PC-3 (cell line): ENCODE data around the gene ZNF862.

Experiments
- EZH2 ChIP-seq: fragments of 300-600 bp; sonication (generic); IDR thresholded peaks from one replicate; pipeline ENCODE4 v1.6.1; 2017; ENCODE audit warnings: antibody characterized with exemption, mild to moderate bottlenecking, low read length; ENCODE audit not compliant: unreplicated experiment
- EZH2phosphoT487 ChIP-seq: fragments of 300-600 bp; sonication (generic); IDR thresholded peaks from 2 replicates; pipeline ENCODE4 v1.6.1; 2018; ENCODE audit warnings: mild to moderate bottlenecking, antibody characterized with exemption, low read length, borderline replicate concordance
- TF ChIP-seq, protein P1 (sequence below): fragments of 300-600 bp; sonication (generic); conservative IDR thresholded peaks from 2 replicates; pipeline ENCODE4 v1.5.1; 2017; ENCODE audit warnings: antibody characterized with exemption, low read depth, mild to moderate bottlenecking, low read length

DNA sequence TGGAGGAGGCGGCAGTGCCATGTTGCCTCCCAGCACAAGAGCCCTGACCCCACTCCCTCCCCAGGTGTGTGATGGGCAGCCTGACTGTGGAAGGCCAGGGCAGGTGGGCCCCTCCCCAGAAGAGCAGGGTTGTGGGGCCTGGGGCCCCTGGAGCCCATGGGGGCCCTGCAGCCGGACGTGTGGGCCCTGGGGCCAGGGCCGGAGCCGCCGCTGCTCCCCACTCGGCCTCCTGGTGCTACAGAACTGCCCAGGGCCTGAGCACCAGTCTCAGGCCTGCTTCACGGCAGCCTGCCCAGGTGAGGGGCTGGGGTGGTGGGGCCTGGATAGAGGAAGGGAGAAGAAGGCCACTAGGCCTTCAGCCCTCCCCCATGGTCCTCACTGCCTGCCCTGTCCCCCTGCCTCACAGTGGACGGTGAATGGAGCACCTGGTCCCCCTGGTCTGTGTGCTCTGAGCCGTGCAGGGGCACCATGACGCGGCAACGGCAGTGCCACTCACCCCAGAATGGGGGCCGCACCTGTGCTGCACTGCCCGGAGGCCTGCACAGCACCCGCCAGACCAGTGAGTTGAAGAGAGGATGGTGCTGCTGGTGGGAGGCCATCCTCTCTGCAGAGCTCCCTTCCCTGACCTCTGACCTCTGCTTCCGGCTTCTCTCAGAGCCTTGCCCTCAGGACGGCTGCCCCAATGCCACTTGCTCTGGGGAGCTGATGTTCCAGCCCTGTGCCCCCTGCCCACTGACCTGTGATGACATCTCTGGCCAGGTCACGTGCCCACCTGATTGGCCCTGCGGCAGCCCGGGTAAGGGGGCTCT lies 46.6 kb upstream of the ZNF862 start:
- TF ChIP-seq, protein P1, sequence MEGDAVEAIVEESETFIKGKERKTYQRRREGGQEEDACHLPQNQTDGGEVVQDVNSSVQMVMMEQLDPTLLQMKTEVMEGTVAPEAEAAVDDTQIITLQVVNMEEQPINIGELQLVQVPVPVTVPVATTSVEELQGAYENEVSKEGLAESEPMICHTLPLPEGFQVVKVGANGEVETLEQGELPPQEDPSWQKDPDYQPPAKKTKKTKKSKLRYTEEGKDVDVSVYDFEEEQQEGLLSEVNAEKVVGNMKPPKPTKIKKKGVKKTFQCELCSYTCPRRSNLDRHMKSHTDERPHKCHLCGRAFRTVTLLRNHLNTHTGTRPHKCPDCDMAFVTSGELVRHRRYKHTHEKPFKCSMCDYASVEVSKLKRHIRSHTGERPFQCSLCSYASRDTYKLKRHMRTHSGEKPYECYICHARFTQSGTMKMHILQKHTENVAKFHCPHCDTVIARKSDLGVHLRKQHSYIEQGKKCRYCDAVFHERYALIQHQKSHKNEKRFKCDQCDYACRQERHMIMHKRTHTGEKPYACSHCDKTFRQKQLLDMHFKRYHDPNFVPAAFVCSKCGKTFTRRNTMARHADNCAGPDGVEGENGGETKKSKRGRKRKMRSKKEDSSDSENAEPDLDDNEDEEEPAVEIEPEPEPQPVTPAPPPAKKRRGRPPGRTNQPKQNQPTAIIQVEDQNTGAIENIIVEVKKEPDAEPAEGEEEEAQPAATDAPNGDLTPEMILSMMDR: no peak
- no peak for TF ChIP-seq EZH2phosphoT487
- no peak for TF ChIP-seq EZH2
